ENCODE measurements around the gene OR9A4.

DNA sequence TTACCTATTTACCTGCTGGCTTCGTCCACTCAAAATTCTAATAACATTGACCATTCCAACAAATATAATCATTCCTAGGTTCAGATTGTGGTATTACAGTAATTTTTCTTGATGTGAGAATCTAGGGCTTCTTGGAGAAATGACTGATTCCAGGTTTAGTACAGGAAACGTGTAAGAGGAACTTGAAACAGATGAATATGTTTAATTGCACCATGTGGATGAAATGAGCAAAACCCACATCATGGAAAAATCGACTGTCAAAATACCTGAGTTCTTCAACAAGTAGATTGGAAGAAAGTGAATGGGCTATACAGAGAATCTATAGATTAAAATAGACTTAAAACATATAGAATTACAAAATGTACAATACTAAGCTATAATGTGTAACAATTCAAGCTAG, 24.9 kb upstream of the OR9A4 start:
- TF ChIP-seq, protein P1, sequence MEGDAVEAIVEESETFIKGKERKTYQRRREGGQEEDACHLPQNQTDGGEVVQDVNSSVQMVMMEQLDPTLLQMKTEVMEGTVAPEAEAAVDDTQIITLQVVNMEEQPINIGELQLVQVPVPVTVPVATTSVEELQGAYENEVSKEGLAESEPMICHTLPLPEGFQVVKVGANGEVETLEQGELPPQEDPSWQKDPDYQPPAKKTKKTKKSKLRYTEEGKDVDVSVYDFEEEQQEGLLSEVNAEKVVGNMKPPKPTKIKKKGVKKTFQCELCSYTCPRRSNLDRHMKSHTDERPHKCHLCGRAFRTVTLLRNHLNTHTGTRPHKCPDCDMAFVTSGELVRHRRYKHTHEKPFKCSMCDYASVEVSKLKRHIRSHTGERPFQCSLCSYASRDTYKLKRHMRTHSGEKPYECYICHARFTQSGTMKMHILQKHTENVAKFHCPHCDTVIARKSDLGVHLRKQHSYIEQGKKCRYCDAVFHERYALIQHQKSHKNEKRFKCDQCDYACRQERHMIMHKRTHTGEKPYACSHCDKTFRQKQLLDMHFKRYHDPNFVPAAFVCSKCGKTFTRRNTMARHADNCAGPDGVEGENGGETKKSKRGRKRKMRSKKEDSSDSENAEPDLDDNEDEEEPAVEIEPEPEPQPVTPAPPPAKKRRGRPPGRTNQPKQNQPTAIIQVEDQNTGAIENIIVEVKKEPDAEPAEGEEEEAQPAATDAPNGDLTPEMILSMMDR (conservative IDR thresholded peaks at IDR 0.05; ENCODE audit: low read length) = no peak
- no peak for TF ChIP-seq EZH2phosphoT487 (IDR thresholded peaks at IDR 0.05; ENCODE audit: borderline replicate concordance, low read depth, low read length)

Data from OCI-LY7 (cell line).